Activated naive CD4-positive, alpha-beta T cell treated with anti-CD3 and anti-CD28 coated beads, Interleukin-2, amount 10 ng/mL, durations not matched to agents 7 days and 5 days (primary cell): ENCODE results near the gene PDZD2.
"Not testable (repeated sequence)": the region's sequence is repeated elsewhere in the genome, so short reads cannot be mapped to it uniquely, and the experiment has no call there.

ENCODE experiments used
- CTCF ChIA-PET: fragments of 350-600 bp; sonication (Branson Sonifier 250); formaldehyde crosslinking; loops from one replicate; lab custom pipeline; 2021; ENCODE audit warnings: antibody characterized with exemption; lab: Charles Lee
- DNase-seq: peaks from one replicate; pipeline ENCODE4 v3.0.0-alpha.2; 2020
- H3K27ac Mint-ChIP-seq: one replicate; pipeline ENCODE4 v1.8.0; 2021; ENCODE audit warnings: mild to moderate bottlenecking, moderate library complexity, mixed read lengths
- H3K27me3 Mint-ChIP-seq: one replicate; pipeline ENCODE4 v1.8.0; 2021; ENCODE audit warnings: mild to moderate bottlenecking, mixed read lengths
- H3K36me3 Mint-ChIP-seq: one replicate; pipeline ENCODE4 v1.8.0; 2021; ENCODE audit warnings: mixed read lengths
- H3K4me1 Mint-ChIP-seq: one replicate; pipeline ENCODE4 v1.8.0; 2021; ENCODE audit warnings: mixed read lengths
- H3K4me3 Mint-ChIP-seq: one replicate; pipeline ENCODE4 v1.8.0; 2021; ENCODE audit warnings: mild to moderate bottlenecking, moderate library complexity, mixed read lengths
- H3K9me3 Mint-ChIP-seq: one replicate; pipeline ENCODE4 v1.8.0; 2021; ENCODE audit warnings: mixed read lengths

PDZD2 gene

GRCh38 chr5:32058101-32058500, 419.2 kb downstream of the PDZD2 start:
- Mint-ChIP-seq H3K36me3 (no peaks in the 10 kb centered on the region), H3K9me3 (no peaks in the 10 kb centered on the region), H3K4me3 (no peak overlapping the region), H3K27me3 (no peaks in the 10 kb centered on the region), H3K4me1 (no peaks in the 10 kb centered on the region), H3K27ac (no peak overlapping the region)
- no peak for DNase-seq
- CTCF ChIA-PET: interaction anchor here (0.9 kb wide), 1 partner anchor 19 kb away, joined by 3 read pairs; no protein-coding TSS in a partner anchor

- H3K9me3 Mint-ChIP-seq: no peaks in the 10 kb centered on the region
- CTCF ChIA-PET: interaction anchor here (0.9 kb wide), 1 partner anchor 18 kb away, joined by 3 read pairs; no protein-coding TSS in a partner anchor
- DNase-seq: no peak
- H3K27me3 Mint-ChIP-seq: no peaks in the 10 kb centered on the region
- no peak overlapping the region for H3K4me3 Mint-ChIP-seq
- H3K27ac Mint-ChIP-seq: no peak overlapping the region
- no peaks in the 10 kb centered on the region for H3K36me3 Mint-ChIP-seq
- no peaks in the 10 kb centered on the region for H3K4me1 Mint-ChIP-seq
Measured at GRCh38 chr5:32058997-32059396, 420.1 kb downstream of the PDZD2 start.

DNA sequence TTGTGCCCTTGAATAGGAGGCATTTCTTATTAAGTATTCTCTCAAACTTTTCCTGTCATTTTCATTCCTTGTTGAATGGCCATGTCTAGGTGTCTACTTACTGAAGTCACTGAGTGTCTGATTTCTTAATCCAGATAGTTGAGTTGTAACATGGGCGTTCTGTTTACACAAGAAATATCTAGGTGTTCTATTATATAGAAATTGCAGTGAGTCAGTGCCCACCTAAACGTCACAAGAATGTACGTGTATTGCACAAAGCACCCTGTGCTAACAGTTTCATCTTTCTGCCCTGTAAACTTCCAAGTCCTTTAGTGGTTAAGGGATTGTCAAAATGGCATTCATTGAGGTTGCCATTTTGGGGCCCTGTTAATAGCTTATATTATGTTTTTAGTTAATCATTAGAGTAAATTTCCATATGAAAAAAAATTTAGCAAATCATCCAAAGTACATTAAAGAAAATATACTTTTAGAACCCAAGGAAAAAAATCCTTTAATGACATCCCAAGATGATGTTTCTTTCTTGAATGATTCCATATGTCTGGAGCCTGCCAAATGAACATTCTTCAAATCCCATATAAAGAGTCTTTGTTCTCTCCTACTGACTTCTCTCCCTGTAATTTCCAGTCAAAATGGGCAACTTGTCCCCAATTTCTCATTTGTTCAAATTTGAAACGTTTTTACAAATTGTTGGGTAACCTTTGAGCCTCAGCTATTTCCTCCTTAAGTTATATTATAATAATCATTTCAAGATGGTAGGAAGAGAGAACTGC, 421.0 kb downstream of the PDZD2 start:
- Mint-ChIP-seq H3K9me3 (no peaks in the 10 kb centered on the region), H3K27me3 (no peaks in the 10 kb centered on the region), H3K4me1 (no peaks in the 10 kb centered on the region), H3K36me3 (no peaks in the 10 kb centered on the region), H3K27ac (no peak overlapping the region), H3K4me3 (no peak overlapping the region)
- CTCF ChIA-PET: interaction anchor here (1.3 kb wide), 1 partner anchor 10 kb away, joined by 3 read pairs; no protein-coding TSS in a partner anchor
- no peak for DNase-seq

- H3K4me3 Mint-ChIP-seq: no peak overlapping the region
- no peaks in the 10 kb centered on the region for H3K36me3 Mint-ChIP-seq
- CTCF ChIA-PET: no interaction called here
- DNase-seq: no peak
- no peaks in the 10 kb centered on the region for H3K27me3 Mint-ChIP-seq
- no peaks in the 10 kb centered on the region for H3K9me3 Mint-ChIP-seq
- H3K4me1 Mint-ChIP-seq: no peaks in the 10 kb centered on the region
- H3K27ac Mint-ChIP-seq: no peak overlapping the region
Measured at GRCh38 chr5:32061236-32061635, 422.3 kb downstream of the PDZD2 start.

- no peak for DNase-seq
- CTCF ChIA-PET: no interaction called here
- Mint-ChIP-seq H3K4me3 (no peak overlapping the region), H3K4me1 (no peaks in the 10 kb centered on the region), H3K27me3 (no peaks in the 10 kb centered on the region), H3K36me3 (no peaks in the 10 kb centered on the region), H3K27ac (no peak overlapping the region), H3K9me3 (no peaks in the 10 kb centered on the region)
Measured at GRCh38 chr5:32066448-32066847, 427.5 kb downstream of the PDZD2 start.

- H3K36me3 Mint-ChIP-seq: no peaks in the 10 kb centered on the region
- no peaks in the 10 kb centered on the region for H3K27me3 Mint-ChIP-seq
- CTCF ChIA-PET: interaction anchor here (0.7 kb wide), 1 partner anchor 273 kb away, joined by 5 read pairs; no protein-coding TSS in a partner anchor
- H3K4me1 Mint-ChIP-seq: no peaks in the 10 kb centered on the region
- no peaks in the 10 kb centered on the region for H3K9me3 Mint-ChIP-seq
- H3K4me3 Mint-ChIP-seq: no peak overlapping the region
- no peak for DNase-seq
- H3K27ac Mint-ChIP-seq: no peak overlapping the region
Measured at GRCh38 chr5:32067774-32068470, 429.0 kb downstream of the PDZD2 start.

DNA sequence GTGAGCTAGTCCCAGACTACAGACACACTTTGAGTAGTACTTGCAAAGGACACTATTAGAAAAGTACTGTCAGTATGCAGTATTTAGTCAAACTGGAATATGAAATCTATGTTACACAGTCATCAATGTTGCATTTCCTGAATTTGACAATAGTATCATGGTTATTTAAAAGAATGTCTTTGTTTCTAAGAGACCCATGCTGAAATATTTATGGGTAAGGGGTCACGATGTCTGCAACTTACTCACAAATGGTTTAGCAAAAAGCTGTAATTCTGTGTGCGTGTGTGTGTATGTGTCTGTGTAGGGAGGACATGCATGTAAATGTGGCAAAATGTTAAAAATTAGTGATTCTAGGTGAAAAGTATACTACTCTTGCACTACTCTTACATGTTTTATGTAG, 429.6 kb downstream of the PDZD2 start:
- no peak overlapping the region for H3K27ac Mint-ChIP-seq
- CTCF ChIA-PET: interaction anchor here (0.7 kb wide), 1 partner anchor 274 kb away, joined by 5 read pairs; no protein-coding TSS in a partner anchor
- H3K9me3 Mint-ChIP-seq: no peaks in the 10 kb centered on the region
- DNase-seq: no peak
- H3K36me3 Mint-ChIP-seq: no peaks in the 10 kb centered on the region
- H3K4me1 Mint-ChIP-seq: no peaks in the 10 kb centered on the region
- no peaks in the 10 kb centered on the region for H3K27me3 Mint-ChIP-seq
- H3K4me3 Mint-ChIP-seq: no peak overlapping the region

DNA sequence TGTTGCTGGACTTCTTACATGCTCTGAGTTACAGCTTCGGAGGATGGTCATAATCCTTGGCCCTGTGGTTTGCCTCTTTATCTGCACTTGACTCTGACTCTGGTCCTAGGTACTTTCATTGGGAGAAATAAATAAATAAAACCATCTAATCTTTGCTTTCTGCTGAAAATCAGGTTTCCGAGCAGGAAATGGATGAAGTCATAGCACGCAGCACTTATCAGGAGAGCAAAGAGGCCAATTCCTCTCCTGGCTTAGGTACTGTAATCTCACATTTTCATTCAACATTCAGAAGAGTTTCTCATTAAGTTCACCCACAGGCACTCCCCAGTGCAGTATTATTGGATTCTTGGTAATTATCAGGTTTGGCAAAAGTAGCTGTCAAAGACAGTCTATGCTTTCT, 430.5 kb downstream of the PDZD2 start:
- no peak for DNase-seq
- Mint-ChIP-seq H3K27me3 (no peaks in the 10 kb centered on the region), H3K4me3 (no peak overlapping the region), H3K36me3 (no peaks in the 10 kb centered on the region), H3K4me1 (no peaks in the 10 kb centered on the region), H3K9me3 (no peaks in the 10 kb centered on the region), H3K27ac (no peak overlapping the region)
- CTCF ChIA-PET: interaction anchor here (1.2 kb wide), 1 partner anchor 10 kb away, joined by 3 read pairs; no protein-coding TSS in a partner anchor

DNA sequence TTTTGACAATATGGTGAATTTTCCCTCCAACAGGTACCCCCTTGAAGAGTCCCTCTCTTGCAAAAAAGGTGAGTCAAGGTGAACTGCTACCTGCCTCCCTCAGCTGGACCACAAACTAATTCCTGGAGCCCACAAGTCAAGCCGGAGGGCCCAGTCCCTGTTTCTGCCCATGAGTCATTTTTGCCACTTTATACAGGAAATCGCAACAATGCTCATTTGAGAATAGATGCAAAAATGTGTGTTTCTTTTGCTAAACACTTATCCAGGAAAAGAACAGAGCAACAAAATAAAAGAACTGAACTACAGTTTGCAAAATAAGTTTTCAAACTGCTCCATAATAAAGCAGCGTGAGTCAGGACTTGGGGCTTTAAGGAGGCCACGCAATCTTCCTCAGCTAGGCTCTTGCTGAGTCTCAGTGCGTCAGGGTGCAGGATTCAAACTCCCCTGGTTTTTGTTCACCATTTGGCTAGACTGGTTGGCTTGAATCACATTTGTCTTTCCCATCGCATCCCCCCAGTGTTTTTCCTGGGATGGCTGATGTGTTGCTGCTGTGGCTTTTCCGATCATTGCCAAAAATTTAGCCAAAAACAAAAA, 432.5 kb downstream of the PDZD2 start:
- no peak overlapping the region for H3K27ac Mint-ChIP-seq
- H3K36me3 Mint-ChIP-seq: no peaks in the 10 kb centered on the region
- no peaks in the 10 kb centered on the region for H3K4me1 Mint-ChIP-seq
- CTCF ChIA-PET: no interaction called here
- no peak for DNase-seq
- H3K4me3 Mint-ChIP-seq: no peak overlapping the region
- no peaks in the 10 kb centered on the region for H3K27me3 Mint-ChIP-seq
- no peaks in the 10 kb centered on the region for H3K9me3 Mint-ChIP-seq

GRCh38 chr5:32072054-32072453, 433.1 kb downstream of the PDZD2 start:
- Mint-ChIP-seq H3K4me1 (no peaks in the 10 kb centered on the region), H3K4me3 (no peak overlapping the region), H3K27me3 (no peaks in the 10 kb centered on the region), H3K9me3 (no peaks in the 10 kb centered on the region), H3K27ac (no peak overlapping the region), H3K36me3 (no peaks in the 10 kb centered on the region)
- DNase-seq: no peak
- CTCF ChIA-PET: no interaction called here

- H3K27ac Mint-ChIP-seq: no peak overlapping the region
- no peak for DNase-seq
- H3K27me3 Mint-ChIP-seq: no peaks in the 10 kb centered on the region
- CTCF ChIA-PET: interaction anchor here (0.6 to 1.4 kb wide), 7 partner anchors 19 to 467 kb away, joined by 3 to 5 read pairs (median 3); no protein-coding TSS in a partner anchor
- no peaks in the 10 kb centered on the region for H3K4me1 Mint-ChIP-seq
- no peak overlapping the region for H3K4me3 Mint-ChIP-seq
- H3K9me3 Mint-ChIP-seq: no peaks in the 10 kb centered on the region
- no peaks in the 10 kb centered on the region for H3K36me3 Mint-ChIP-seq
Measured at GRCh38 chr5:32074401-32074800, 435.5 kb downstream of the PDZD2 start.

GRCh38 chr5:32076699-32077695, 438.1 kb downstream of the PDZD2 start:
- no peaks in the 10 kb centered on the region for H3K36me3 Mint-ChIP-seq
- no peaks in the 10 kb centered on the region for H3K9me3 Mint-ChIP-seq
- H3K4me3 Mint-ChIP-seq: no peak overlapping the region
- CTCF ChIA-PET: interaction anchor here (0.6 to 2.0 kb wide), 23 partner anchors 11 to 514 kb away, joined by 3 to 26 read pairs (median 4); no protein-coding TSS in a partner anchor
- DNase-seq: peak; percentile 58
- H3K27ac Mint-ChIP-seq: no peak overlapping the region
- H3K4me1 Mint-ChIP-seq: no peaks in the 10 kb centered on the region
- no peaks in the 10 kb centered on the region for H3K27me3 Mint-ChIP-seq

- CTCF ChIA-PET, H3K36me3 Mint-ChIP-seq, H3K9me3 Mint-ChIP-seq, DNase-seq, H3K4me1 Mint-ChIP-seq, H3K27ac Mint-ChIP-seq, H3K4me3 Mint-ChIP-seq, H3K27me3 Mint-ChIP-seq: not testable (repeated sequence)
Measured at GRCh38 chr5:32078855-32079254, 439.9 kb downstream of the PDZD2 start.
